ENCODE results near the gene SOX11.

SOX11 gene

GRCh38 chr2:5740817-5741216 is 48.6 kb downstream of the SOX11 start:
- Histone ChIP-seq H3K27me3 (ENCODE audit: insufficient read depth, low read length) (no peaks in the 10 kb centered on the region; the same call in 1 of the 2 replicates), H3K27ac (ENCODE audit: low read depth, low read length) (no peak overlapping the region), H3K9ac (ENCODE audit: low read depth, low read length) (no peak overlapping the region), H3K36me3 (ENCODE audit: insufficient read depth, low read length) (no peaks in the 10 kb centered on the region), H3K4me3 (ENCODE audit: low read length) (no peak overlapping the region), H3K4me1 (ENCODE audit: insufficient read depth, low read length) (peaks cover 19% of the 10 kb centered on the region), H3K9me3 (ENCODE audit: insufficient read depth, low read depth, low read length) (no peaks in the 10 kb centered on the region)
- whole genome bisulfite sequencing = 92% methylated on average over 6 of the region's 6 CpGs

DNA sequence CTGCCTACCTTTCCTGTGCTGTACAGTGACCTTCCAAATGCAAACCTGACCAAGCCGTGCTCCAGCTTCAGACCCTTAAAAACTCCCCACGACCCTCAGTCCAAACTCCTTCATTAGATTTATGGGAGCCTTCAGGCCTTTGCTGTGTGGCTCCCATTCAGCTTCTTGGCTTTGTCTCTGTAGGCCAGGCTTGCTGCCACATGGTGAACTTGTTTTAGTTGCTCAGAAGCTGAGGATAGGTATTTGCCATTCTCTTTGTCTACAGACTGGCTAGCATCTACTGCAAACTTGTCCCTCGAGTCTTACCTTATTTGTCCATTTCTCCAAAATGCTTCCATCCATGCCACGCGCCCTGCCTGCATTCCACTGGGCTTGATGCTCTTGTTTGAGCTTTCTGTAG is 49.1 kb downstream of the SOX11 start:
- Histone ChIP-seq H3K27me3 (ENCODE audit: insufficient read depth, low read length) (no peaks in the 10 kb centered on the region; the same call in 1 of the 2 replicates), H3K27ac (ENCODE audit: low read depth, low read length) (no peak overlapping the region), H3K4me3 (ENCODE audit: low read length) (no peak overlapping the region), H3K4me1 (ENCODE audit: insufficient read depth, low read length) (peaks cover 18% of the 10 kb centered on the region), H3K9ac (ENCODE audit: low read depth, low read length) (no peak overlapping the region), H3K36me3 (ENCODE audit: insufficient read depth, low read length) (no peaks in the 10 kb centered on the region), H3K9me3 (ENCODE audit: insufficient read depth, low read depth, low read length) (no peaks in the 10 kb centered on the region)
- WGBS = 93% methylated on average over 5 of the region's 5 CpGs

DNA sequence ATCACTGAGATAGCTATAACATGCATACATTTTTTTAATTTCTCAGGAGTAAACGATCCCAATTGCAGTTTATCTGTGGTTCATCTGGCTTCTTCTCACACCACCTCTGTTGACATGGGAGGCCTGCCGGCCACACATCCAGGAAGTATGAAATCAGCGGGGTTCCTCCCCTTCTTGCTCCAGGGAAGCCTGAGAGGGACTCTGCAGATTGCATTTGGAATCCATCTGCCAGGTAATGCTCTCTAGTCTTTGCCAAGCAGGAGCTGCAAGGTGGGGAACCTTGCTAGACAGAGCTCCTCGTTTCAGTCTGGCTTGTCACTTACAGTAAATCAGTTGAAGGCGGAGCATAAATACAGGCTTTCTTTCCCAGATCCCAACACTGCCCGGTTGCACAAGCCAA is 49.9 kb downstream of the SOX11 start:
- Histone ChIP-seq H3K4me1 (ENCODE audit: insufficient read depth, low read length) (peaks cover 14% of the 10 kb centered on the region), H3K4me3 (ENCODE audit: low read length) (no peak overlapping the region), H3K9ac (ENCODE audit: low read depth, low read length) (no peak overlapping the region), H3K27ac (ENCODE audit: low read depth, low read length) (no peak overlapping the region), H3K27me3 (ENCODE audit: insufficient read depth, low read length) (no peaks in the 10 kb centered on the region; the same call in 1 of the 2 replicates), H3K36me3 (ENCODE audit: insufficient read depth, low read length) (no peaks in the 10 kb centered on the region), H3K9me3 (ENCODE audit: insufficient read depth, low read depth, low read length) (no peaks in the 10 kb centered on the region)
- 65% methylated on average over 6 of the region's 6 CpGs for WGBS

- H3K27me3 ChIP-seq (ENCODE audit: insufficient read depth, low read length) = no peaks in the 10 kb centered on the region
- H3K27ac ChIP-seq (ENCODE audit: low read depth, low read length) = no peak overlapping the region
- WGBS = 95% methylated on average over 2 of the region's 2 CpGs
- H3K4me3 ChIP-seq (ENCODE audit: low read length) = no peak overlapping the region
- no peaks in the 10 kb centered on the region for H3K9me3 ChIP-seq (ENCODE audit: insufficient read depth, low read depth, low read length)
- H3K4me1 ChIP-seq (ENCODE audit: insufficient read depth, low read length) = peaks cover 7% of the 10 kb centered on the region
- no peak overlapping the region for H3K9ac ChIP-seq (ENCODE audit: low read depth, low read length)
- no peaks in the 10 kb centered on the region for H3K36me3 ChIP-seq (ENCODE audit: insufficient read depth, low read length)
Observed at GRCh38 chr2:5748391-5748790, 56.2 kb downstream of the SOX11 start.

DNA sequence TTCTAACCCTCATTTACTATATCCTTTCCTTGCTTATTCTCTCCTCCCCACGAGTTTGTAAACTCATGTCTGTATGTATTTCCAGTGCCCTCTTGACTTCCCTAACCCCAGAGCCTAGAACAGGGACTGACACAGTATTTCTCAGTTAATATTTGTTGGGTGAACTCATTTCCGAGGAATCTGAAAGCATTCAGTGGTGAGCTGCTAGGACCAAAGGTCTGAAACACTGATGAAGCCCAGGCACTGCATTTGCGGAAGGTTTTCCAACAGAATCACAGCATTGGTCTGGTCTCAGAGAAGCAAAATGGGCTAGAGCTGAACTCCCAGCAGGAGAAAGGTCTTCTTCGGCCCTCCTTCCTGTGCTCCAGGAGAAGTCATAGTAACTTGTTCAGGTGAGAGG is 56.8 kb downstream of the SOX11 start:
- no peak overlapping the region for H3K9ac ChIP-seq (ENCODE audit: low read depth, low read length)
- 88% methylated on average over 4 of the region's 4 CpGs for WGBS
- H3K27me3 ChIP-seq (ENCODE audit: insufficient read depth, low read length) = no peaks in the 10 kb centered on the region
- no peak overlapping the region for H3K27ac ChIP-seq (ENCODE audit: low read depth, low read length)
- no peaks in the 10 kb centered on the region for H3K9me3 ChIP-seq (ENCODE audit: insufficient read depth, low read depth, low read length)
- no peak overlapping the region for H3K4me3 ChIP-seq (ENCODE audit: low read length)
- peaks cover 7% of the 10 kb centered on the region for H3K4me1 ChIP-seq (ENCODE audit: insufficient read depth, low read length)
- no peaks in the 10 kb centered on the region for H3K36me3 ChIP-seq (ENCODE audit: insufficient read depth, low read length)

DNA sequence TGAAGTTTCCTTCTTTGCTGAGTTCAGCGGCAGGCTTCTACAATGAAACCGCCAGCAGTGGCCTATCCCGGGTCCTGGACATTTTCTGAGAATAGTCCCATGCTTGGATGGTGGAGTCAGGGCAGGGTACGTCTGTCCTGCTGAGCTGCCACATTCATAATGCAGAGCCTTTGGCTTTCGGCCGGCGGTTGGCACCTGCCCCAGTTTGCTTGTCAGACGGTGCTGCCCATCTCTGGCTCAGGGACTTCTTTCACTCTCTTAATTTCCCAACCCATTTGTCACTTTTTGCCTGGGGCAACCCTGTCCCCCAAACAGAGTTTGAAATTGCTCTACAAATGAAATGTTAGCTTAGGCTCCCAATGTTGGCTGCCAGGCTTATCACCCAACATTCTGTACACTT is 57.2 kb downstream of the SOX11 start:
- H3K9ac ChIP-seq (ENCODE audit: low read depth, low read length) = no peak overlapping the region
- no peak overlapping the region for H3K4me3 ChIP-seq (ENCODE audit: low read length)
- peaks cover 7% of the 10 kb centered on the region for H3K4me1 ChIP-seq (ENCODE audit: insufficient read depth, low read length)
- no peak overlapping the region for H3K27ac ChIP-seq (ENCODE audit: low read depth, low read length)
- no peaks in the 10 kb centered on the region for H3K36me3 ChIP-seq (ENCODE audit: insufficient read depth, low read length)
- WGBS = 94% methylated on average over 8 of the region's 8 CpGs
- H3K27me3 ChIP-seq (ENCODE audit: insufficient read depth, low read length) = no peaks in the 10 kb centered on the region
- no peaks in the 10 kb centered on the region for H3K9me3 ChIP-seq (ENCODE audit: insufficient read depth, low read depth, low read length)
